ENCODE measurements around the gene PRDX4. TPM values are rescaled to one million over a fixed set of nuclear protein-coding genes. Genes with fewer than 3 reads are reported as not detected.
A peak's percentile ranks its signal among the peaks of the same experiment; 100 is the strongest.
"Not testable (repeated sequence)": the region's sequence is repeated elsewhere in the genome, so short reads cannot be mapped to it uniquely, and the experiment has no call there.

The PRDX4 gene
- 70.8 TPM for polyA plus RNA-seq (ENCODE audit: insufficient read length)

DNA sequence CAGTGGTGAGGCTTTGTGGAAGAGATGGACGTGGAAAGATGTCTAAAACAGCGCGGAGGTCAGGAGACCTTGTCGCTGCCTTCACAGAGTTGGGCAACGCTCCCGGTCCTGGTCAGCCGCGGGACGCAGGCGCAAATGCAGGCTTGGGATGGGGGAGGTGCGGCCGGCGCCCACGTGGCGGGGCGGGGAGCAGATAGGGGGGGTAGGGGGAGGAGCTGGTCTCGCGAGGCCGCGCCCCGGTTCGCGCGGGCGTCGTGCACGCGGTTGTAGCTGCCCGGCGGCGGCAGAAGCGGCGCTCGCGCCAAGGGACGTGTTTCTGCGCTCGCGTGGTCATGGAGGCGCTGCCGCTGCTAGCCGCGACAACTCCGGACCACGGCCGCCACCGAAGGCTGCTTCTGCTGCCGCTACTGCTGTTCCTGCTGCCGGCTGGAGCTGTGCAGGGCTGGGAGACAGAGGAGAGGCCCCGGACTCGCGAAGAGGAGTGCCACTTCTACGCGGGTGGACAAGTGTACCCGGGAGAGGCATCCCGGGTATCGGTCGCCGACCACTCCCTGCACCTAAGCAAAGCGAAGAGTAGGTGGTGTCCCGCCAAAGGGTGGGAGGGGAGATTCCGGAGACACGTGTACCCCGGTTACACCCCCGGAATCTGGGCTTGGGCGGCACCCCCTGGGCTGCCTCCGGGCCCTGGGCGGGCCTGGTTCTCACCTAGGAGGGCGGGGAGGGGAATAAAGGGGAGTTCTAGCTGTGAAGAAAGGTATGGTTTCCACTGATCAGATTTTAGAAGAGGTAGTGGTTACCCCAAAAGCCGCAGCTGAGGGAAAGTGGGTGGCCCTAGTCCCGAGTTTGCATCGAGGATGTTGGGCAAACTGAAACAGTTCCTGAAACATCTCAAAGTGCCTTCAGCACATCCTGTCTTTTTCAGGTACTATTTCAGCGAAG, at the start of gene PRDX4:
TSS of gene PRDX4 (plus strand) at position 255 of the 939 bp plus-strand sequence. CDS start at position 333, 78 bp downstream.
- peak; percentile 59 for DNase-seq (ENCODE audit: low read depth)

DNA sequence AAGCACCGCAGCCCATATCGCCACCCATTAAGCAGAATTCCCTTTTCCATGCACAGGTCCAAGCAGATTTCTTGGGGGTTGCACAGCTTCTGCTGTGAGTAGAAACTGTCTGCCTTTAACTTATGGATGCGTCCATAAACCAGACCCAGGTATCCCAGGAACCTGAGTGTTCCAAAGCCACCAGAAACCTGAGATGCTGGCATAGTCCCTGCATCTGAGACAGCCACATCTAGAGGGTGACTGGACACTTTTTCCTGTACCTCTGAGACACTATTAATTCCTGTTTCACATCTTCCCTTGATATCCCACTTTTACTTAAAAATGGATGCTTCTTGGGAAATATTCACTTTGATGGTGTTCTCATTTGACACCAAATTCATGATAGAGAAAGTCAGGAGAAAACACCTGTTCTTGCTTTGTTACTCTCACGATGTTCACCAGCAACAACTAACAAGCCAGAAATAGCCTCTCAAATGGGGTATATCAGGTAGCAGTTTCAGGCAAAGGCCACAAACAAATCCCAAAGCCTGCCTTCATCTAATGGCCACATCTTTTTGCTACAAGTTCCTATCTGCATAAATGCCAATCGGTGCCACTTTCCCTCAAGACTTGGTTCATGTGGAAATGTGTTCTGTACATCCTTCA, 45.5 kb upstream of the PRDX4 start:
- no peak for DNase-seq (ENCODE audit: low read depth)

DNA sequence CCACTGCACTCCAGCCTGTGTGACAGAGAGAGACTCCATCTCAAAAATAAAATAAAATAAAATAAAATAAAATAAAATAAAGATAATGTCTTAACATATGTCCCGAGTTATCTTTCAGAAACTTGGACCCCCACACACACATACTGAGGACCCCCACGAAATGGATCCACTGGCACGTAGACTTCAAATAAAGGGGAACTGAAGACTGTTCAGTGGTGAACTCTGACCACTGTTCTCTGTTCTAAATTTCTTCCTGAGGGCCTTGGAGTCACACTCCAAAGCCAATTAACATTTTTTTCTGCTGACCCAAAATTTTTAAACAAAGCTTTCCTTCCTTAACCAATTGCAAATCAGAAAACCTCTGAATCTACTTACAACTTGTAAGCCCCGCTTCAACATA, 43.5 kb upstream of the PRDX4 start:
- DNase-seq (ENCODE audit: low read depth) = no peak

- no peak for DNase-seq (ENCODE audit: low read depth)
Observed at GRCh38 chrX:23626651-23627050, 40.6 kb upstream of the PRDX4 start.

DNA sequence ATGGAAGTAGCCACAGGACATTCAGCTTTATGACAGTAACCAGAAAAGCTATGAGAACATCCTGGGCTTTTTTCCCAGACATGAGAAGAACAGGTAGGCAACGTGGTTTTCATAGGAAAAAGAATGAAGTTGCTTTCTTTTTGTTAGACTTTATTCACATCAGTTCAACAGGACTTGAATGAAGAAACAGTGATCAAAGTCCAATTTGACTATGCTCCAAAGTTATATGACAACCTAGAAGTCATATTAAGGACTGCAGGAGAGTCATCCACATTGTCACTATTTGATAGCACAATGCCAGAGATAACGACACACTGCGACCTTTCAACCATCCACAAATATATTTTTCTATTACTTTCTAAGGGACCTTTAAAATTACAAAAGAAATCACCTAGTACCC, 39.2 kb upstream of the PRDX4 start:
- no peak for DNase-seq (ENCODE audit: low read depth)

DNA sequence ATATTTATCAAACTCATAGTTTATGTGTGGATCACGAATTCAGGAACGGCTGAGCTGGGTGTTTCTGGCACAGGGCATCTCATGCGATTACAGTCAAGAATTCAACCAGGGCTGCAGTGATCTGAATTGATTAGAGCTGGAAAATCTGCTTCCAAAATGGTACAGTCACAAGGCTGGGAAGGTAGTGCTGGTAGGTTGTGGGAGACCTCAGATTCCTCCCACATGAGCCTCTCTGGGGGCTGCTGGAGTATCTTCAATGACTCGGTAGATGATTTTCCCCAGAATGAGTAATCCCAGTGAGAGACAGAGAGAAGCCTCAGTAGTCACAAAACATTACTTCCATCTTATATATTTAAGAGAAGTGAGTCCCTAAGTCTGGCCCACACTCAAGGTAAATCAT, 36.2 kb upstream of the PRDX4 start:
- DNase-seq (ENCODE audit: low read depth) = no peak

GRCh38 chrX:23633834-23634580, 33.3 kb upstream of the PRDX4 start:
- DNase-seq (ENCODE audit: low read depth) = no peak

DNA sequence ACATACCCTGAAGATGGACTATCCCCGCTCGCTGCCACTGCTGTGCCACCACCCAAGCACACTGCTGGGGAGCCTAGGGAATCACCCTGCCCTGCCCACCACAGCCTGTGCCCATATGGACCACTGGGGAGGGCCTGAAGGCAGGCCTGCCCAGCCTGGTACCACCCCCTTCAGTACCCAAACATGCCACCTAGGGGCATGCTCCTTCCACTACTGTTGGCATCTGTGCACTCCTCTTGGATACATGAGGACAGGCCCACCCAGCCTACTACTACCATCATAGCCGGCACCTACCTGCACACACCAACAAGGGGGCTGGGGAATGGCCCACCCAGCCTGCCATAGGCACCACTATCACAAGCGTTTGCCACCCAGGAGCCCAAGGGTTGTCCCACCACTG, 30.1 kb upstream of the PRDX4 start:
- DNase-seq (ENCODE audit: low read depth) = no peak

DNA sequence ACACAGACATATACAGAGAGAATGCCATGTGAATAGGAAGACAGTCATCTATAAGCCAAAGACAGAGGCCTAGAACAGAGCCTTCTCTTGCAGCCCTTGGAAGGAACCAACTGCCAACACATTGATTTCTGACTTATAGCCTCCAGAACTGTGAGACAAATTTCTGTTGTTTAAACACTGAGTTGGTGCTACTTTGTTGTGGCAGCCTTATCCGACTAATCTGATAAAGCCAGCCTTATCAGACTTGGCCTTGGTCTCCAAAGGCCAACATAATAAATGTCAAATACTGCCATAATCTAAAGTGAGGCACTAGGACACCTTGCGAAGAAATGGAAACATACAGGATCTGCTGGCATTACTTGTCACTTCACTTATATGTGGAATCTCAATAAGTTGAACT, 24.3 kb upstream of the PRDX4 start:
- no peak for DNase-seq (ENCODE audit: low read depth)

- no peak for DNase-seq (ENCODE audit: low read depth)
Observed at GRCh38 chrX:23644744-23645143, 22.5 kb upstream of the PRDX4 start.

GRCh38 chrX:23656091-23656490, 11.2 kb upstream of the PRDX4 start:
- DNase-seq (ENCODE audit: low read depth) = no peak

GRCh38 chrX:23656684-23657083, 10.6 kb upstream of the PRDX4 start:
- DNase-seq (ENCODE audit: low read depth) = no peak

DNA sequence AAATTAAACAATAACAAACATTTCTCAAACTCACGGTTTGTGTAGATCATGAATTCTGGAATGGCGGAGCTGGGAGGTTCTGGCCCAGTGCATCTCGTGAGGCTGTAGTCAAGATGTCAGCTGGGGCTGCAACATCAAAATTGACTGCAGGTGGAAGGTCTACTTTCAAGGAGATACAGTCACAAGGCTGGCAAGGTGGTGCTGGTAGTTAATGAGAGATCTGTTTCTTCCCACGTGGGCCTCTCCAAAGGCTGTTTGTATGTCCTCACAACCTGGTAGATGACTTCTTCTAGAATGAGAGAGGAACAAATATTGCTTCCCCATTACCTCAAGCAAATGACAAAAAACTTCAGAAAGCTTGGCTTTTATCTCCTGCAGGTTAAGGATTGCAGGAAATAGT, 8.0 kb upstream of the PRDX4 start:
- DNase-seq (ENCODE audit: low read depth) = no peak

- not testable (repeated sequence) for DNase-seq (ENCODE audit: low read depth)
Observed at GRCh38 chrX:23660083-23660765, 7.1 kb upstream of the PRDX4 start.

GRCh38 chrX:23660766-23661132, 6.5 kb upstream of the PRDX4 start:
- DNase-seq (ENCODE audit: low read depth) = no peak

- no peak for DNase-seq (ENCODE audit: low read depth)
Observed at GRCh38 chrX:23661671-23662070, 5.6 kb upstream of the PRDX4 start.

DNA sequence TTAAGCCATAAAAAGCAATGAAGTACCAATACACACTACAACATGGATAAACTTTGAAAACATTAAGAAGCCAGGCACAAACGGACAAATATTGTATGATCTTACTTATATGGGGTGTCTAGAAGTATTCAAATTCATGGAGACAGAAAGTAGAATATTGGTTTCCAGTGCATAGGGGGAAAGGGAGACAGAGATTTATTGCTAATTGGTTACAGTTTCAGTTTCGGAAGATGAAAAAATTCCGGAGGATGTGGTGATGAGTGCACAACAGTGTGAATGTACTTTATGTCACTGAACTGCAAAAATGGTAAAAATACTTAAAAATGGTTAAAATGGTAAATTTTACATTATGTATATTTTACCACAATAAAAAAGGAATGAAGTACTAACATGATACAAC, 5.1 kb upstream of the PRDX4 start:
- no peak for DNase-seq (ENCODE audit: low read depth)

DNA sequence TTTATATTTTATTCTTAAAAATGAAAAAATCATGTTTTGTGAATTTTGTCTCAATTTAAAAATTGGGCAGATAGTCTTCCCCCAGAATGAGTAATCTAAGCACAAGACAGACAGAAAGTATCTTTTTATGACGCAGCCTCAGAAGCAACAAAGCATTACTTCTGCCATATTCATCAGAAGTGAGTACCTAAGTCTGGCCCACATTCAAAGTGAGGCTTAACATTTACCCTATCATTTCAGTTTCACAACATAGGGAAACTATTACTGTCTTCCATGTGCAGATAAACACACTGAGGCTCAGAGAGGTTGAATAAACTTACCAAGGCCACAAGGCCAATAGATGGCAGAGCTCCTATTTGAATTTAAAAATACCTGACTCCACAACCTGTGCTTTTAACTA, 4.4 kb upstream of the PRDX4 start:
- no peak for DNase-seq (ENCODE audit: low read depth)

- no peak for DNase-seq (ENCODE audit: low read depth)
Observed at GRCh38 chrX:23664496-23664895, 2.8 kb upstream of the PRDX4 start.

DNA sequence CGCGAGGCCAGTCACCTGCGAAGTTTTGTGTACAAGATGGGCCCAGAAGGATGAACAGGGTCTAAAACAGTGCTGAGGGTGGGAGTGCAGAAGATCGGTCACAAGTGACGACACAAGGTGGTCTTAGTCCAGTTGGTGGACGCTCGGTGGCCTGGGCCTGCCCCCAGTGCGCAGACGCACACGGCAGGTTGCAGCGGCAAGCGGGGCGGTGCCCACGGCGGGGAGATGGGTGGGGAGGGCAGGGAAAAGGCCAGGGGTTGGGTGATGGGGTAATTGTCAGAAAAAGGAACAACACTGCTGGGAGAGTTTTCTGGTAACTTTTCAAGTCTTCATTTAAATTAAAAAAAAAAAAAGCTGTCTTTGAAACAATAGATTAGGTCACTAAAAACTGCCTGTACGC, 1.0 kb upstream of the PRDX4 start:
- DNase-seq (ENCODE audit: low read depth) = no peak

GRCh38 chrX:23668335-23668734, 1.0 kb downstream of the PRDX4 start:
- DNase-seq (ENCODE audit: low read depth) = no peak

DNA sequence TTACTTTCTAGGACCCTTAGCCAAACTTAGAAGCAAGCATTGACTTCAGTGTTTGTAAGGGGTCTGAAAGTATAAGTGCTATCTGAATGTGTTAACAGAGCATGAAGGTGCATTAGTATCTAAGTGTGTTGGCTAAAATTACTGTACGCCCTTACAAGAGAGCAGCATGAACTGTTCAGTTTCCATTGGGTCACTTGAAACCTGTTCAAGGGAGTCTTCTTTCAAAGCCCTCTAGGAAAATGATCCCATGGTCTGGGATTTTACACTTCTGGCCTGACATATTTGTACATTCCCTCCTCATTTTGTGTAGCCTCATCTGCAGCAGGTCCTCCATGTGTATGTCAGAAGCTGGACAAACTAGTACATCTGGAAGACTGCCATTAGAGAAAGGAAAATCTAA, 3.2 kb downstream of the PRDX4 start:
- no peak for DNase-seq (ENCODE audit: low read depth)
